ENCODE results near the gene CCDC121.

GRCh38 chr2:27661371-27661770 is 32.6 kb upstream of the CCDC121 start:
- no peak for TF ChIP-seq CTCF (IDR thresholded peaks at IDR 0.05)
- TF ChIP-seq POLR2A (IDR thresholded peaks at IDR 0.05), result no peak

All from uterus (tissue), 2 donors.